HG03457 (cell line): ENCODE measurements around the gene ECD.
A peak's percentile ranks its signal among the peaks of the same experiment; 100 is the strongest.

Source experiments
- ATAC-seq: cut with Tn5 transposase; IDR thresholded peaks from one replicate; pipeline ENCODE4 v1.9.1; 2021; ENCODE audit warnings: moderate number of reproducible peaks; ENCODE audit not compliant: unreplicated experiment

The ECD gene

DNA sequence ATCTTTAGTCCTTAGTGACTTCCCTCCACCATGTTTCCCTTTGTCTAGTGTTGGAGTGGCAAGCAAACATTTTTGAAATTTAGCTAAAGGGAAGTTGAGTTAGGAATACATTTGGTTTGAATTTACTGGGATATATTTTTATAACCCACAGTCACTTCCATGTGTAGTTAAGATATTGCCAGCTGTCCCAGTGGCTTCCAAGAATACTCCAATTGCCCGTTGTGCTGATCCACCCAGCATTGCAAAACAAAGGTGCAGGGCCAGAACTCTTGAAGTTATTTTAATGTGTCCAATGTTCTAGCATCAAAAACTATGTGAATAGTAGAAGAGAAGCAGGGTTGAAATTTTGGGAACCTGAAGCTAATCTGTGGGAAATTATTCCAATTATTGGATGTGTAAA lies 68.7 kb downstream of the ECD start:
- no peak for ATAC-seq

DNA sequence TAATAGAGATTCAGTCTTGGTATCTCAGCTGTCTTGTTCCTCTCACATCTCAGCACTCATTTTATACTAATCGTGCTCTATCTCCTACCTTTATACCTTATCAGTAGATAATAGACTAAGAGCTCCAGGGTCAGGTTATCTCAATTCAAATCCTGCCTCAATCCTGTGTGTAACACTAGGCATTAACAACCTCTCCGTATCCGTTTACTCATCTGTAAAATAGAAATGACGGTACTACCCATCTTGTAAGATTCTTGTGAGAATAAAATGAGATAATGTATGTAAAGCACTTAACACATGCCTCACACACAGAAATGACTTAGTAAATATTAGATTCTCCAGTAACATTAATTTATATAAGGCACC lies 70.5 kb downstream of the ECD start:
- ATAC-seq = no peak

DNA sequence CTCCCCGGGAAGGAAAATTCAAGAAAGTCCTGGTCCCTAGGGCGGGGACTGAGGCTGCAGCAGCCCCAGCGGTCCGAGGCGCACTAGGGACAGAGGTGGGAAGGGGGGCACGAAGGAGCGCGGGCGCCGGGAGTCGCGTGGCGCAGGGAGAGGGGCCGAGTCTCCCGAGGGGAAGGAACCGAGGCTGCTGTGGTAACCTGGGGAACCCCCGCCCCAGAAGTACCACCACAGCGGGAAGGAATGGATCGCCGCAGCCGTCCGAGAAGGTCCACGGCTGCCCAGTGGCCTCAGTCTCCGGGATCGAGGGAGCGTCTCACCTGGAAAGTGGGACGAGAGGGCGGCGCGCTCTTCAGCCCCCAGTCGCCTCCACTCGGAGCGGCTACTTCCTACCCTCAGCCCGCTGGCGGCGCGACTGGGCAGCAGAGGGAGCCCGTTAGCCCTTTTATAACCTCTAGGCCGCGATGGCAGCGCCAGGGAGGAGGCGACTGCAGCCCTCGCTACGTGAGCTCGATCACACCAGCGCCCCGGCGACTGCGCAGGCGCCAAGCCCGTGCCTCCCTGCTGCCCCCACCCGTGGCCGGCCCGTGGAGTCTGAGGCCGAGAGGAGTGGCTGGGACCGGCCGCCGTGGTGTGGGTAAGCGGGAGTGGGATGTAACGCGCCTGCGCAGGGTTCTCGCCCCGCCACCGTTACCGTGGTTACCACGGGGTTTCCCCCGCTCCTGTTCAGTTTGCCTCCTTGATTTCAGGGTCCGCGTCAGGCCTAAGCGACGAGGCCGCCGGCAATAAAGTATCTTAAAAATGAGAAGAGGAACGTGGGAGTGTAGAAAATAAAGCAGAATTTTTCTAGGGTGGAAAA lies 71.1 kb downstream of the ECD start, which contains the start of gene P4HA1:
Gene P4HA1, minus strand, starts transcription at position 418 of the 856 bp plus-strand sequence. CDS start 21,983 bp downstream, outside the sequence.
- ATAC-seq = peak; percentile 70

DNA sequence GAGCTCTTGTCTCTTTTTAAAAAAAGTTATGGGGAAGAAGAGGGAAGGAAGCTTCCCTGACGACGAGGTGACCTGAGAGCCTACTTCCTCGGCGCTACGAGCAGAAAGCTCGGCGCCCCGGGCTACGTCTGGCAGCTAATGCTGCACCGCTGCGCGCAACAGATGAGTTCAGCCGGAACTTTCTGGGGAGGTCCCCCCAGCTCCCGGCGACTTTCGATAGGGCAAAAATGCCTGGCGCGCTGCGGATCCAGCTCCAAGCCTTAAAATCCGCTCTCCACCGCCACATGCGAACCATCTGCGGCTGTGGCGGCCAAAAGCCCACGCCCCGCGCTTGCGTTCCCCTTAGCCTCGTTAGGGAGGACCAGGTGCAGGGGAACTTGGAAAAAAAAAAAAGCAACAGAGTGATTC lies 71.8 kb downstream of the ECD start:
- ATAC-seq = no peak

DNA sequence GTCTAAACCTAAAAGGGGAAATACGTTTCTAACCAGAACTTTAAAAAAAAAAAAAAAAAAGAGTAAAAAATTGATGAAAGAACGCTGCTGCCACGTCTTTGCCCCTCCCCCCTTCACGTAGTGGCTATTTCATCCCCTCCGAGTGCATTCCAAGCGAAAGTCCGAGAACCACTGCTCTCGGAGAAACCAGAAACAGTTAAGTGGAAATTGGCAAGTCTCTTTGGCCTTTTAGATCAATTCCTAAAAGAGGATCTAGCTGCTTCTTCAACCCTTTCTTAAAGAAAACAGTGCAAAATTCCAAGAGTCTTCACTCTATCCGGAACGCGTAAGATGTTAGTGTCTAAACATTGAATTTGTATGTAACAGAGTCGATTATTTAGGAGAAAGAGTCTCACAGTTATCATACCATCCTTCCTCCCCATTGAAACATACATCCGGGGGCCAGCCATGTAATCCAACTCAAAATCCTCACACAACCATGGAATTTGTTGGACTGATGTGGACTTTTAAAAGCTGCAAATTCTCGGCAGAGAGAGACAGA lies 72.3 kb downstream of the ECD start:
- no peak for ATAC-seq

DNA sequence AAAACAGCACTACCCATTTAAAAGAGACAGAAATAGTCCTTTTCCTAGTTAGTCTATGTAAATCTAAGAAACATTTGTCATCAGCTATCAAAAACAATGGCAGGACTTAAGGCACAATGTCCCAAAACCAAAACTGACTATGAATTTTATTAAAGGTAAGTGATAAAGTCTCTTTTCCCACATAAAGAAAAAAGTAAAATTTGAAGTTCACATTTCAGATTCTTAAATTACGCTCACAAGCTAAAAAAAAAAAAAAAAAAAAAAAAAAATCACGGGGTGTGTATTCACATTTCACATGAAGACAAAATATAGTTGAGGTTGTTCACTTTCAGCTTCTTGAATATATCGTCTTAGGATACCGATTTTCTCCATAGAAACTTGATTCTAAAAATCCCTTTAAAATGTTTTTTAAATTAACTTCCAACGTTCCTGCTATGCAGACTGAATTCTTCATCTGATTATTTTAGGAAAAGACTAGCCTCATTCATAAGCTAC lies 72.8 kb downstream of the ECD start:
- ATAC-seq = no peak

DNA sequence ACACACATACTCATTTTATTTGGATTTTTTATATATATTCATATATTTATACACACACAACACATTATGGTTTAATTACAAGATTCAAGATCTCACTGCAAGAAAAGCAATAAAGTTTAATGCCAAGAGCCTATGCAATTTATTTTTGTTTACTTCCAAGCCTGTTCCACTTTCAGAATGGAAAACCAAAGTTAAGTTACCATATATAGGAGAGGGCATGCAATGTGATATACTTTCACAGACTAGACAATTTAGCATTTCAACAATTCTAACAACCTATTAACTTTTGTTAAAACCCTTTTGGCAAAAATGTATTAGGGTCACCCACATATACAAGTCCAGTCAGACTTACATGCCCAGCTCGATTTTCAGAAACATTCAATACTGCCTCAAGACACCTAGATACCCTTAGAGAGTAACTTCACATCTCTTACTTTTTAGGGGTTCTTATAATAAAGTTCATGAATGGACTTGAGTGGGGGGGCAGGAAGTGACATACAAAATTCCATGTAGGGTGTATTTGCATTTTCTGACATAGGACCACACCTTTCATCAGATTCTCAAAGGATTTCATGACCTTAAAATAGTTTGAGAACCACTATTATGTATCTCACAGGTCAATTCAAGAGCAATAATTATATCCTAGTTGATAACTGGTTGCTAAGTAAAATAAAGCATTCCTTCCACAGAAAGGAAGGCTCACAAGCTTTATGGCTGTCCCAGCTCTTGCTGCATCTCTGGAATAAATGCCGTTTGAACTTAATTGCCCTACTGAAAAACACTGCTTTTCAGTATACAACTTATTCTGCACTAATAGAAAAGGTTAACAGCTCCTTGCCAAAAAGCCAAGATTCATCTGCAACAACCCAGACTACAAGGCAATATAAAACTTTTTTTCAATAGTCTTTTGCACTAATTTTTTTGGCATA lies 73.6 kb downstream of the ECD start:
- no peak for ATAC-seq

DNA sequence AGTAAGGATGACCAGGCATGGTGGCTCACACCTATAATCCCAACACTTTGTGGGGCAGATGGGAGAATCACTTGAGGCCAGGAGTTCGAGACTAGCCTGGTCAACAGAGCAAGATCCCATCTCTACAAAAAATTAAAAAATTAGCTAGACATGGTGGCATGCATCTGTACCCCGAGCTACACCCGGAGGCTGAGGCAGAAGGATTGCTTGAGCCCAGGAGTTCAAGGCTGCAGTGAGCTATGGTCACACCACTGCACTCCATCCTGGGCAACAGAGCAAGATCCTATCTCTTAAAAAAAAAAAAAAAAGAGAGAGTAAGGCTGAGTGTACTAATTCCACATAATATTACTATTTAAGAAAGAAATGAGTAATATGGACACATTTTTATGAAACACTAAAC lies 75.0 kb downstream of the ECD start:
- no peak for ATAC-seq

DNA sequence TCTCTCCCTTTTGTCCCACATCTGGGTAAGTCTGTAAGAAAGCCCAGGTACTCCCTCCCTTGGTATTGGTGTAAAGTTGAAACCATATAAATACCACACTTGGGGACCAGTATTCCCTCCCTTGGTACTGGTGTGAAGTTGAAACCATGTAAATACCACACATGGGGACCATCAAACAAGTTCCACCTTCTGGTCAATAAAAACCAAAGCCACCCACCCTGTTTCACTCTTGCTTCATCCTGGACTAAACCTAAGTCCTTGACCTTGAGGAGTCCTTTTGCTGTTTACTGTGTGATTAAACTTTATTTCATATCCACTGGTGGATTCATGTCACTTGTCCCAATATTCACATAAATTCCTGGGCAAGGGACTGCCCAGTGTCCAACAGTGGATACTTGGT lies 79.5 kb downstream of the ECD start:
- no peak for ATAC-seq

DNA sequence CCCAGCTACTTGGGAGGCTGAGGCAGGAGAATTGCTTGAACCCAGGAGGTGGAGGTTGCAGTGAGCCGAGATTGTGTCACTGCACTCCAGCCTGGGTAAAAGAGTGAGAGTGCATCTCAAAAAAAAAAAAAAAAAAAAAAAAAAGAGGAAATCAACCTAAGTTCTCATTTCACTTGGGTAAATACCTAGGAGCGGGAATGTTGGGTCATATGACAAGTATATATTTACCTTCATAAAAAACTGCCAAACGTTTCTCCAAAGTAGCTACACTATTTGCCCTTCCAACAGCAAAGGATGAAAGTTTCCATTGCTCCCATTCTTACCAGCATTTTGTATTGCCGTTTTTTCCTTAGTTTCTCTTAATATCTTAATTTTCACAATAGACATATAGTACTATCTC lies 81.0 kb downstream of the ECD start:
- ATAC-seq = no peak

DNA sequence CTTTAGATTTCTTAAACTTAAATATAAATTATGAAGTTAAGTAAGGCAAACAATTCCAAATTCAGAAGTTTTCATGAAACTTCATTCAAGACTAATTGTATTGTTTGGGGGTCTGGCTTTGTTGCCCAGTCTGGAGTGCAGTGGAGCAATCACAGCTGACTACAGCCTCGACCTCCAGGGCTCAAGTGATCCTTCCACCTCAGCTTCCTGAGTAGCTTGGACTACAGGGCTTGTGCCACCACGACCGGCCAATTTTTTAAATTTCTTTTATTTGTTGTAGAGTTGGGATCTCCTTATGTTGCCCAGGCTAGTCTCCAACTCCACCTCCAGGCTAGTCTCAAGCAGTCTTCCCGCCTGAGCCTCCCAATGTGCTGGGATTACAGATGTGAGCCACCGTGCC lies 83.6 kb downstream of the ECD start:
- no peak for ATAC-seq
